NT2/D1 (cell line): ENCODE results near the gene NENF.

ENCODE experiments used
- SUZ12 ChIP-seq: IDR thresholded peaks from 2 replicates; pipeline ENCODE4 v1.6.1; 2011; ENCODE audit not compliant: insufficient read length, insufficient read depth; ENCODE audit errors: extremely low read depth
- YY1 ChIP-seq: IDR thresholded peaks from 2 replicates; pipeline ENCODE4 v1.6.1; 2011; ENCODE audit not compliant: insufficient read length, insufficient read depth

- no peak for TF ChIP-seq SUZ12
- no peak for TF ChIP-seq YY1
Observed at GRCh38 chr1:212473729-212474128, 41.0 kb downstream of the NENF start.
